Activated T-cell treated with anti-CD3 and anti-CD28 coated beads, Interleukin-2, amount 50 U/mL, for 4 hours (primary cell): ENCODE data around the gene CASK. TPM values are rescaled to one million over a fixed set of nuclear protein-coding genes. Genes with fewer than 3 reads are reported as not detected.

Experiments used
- ATAC-seq, 2 donors: fragments of 200-7000 bp; cut with Tn5 transposase; one replicate each; pipeline ENCODE4 v1.10.0; 2021
- DNase-seq: peaks from one replicate; pipeline ENCODE4 v3.0.0-alpha.2; 2020
- H3K27me3 Mint-ChIP-seq: one replicate; pipeline ENCODE4 v1.8.0; 2021; ENCODE audit warnings: low read depth, mixed read lengths
- H3K36me3 Mint-ChIP-seq: one replicate; pipeline ENCODE4 v1.8.0; 2022; ENCODE audit warnings: mixed read lengths; ENCODE audit not compliant: insufficient read depth
- H3K4me1 Mint-ChIP-seq: one replicate; pipeline ENCODE4 v1.8.0; 2021; ENCODE audit warnings: low read depth, mixed read lengths
- H3K4me3 Mint-ChIP-seq: one replicate; pipeline ENCODE4 v1.8.0; 2021; ENCODE audit warnings: mild to moderate bottlenecking, moderate library complexity, mixed read lengths
- H3K9me3 Mint-ChIP-seq: one replicate; pipeline ENCODE4 v1.8.0; 2021; ENCODE audit warnings: mixed read lengths
- total RNA-seq, 3 donors: library from RNA; stranded (reverse); gene quantifications; one replicate each; pipeline ENCODE4 v1.2.1, GENCODE V29; 2021

The CASK gene
- total RNA-seq, 3 donors from 2014 or later: 18.3 to 29.8 (median 28.0) TPM

GRCh38 chrX:41923978-41924683, 777 bp upstream of the CASK start:
- no peak for ATAC-seq
- no peaks in the 10 kb centered on the region for H3K27me3 Mint-ChIP-seq
- no peaks in the 10 kb centered on the region for H3K36me3 Mint-ChIP-seq
- H3K4me3 Mint-ChIP-seq: peak overlapping the region; percentile 83
- peaks cover 24% of the 10 kb centered on the region for H3K4me1 Mint-ChIP-seq
- peak; percentile 18 for DNase-seq
- no peaks in the 10 kb centered on the region for H3K9me3 Mint-ChIP-seq

- Mint-ChIP-seq H3K4me1 (peaks cover 36% of the 10 kb centered on the region), H3K36me3 (no peaks in the 10 kb centered on the region), H3K27me3 (no peaks in the 10 kb centered on the region), H3K9me3 (no peaks in the 10 kb centered on the region), H3K4me3 (peak overlapping the region; percentile 95)
- DNase-seq (peak; percentile 6), ATAC-seq (no peak)
These were observed 763 bp downstream of the CASK start for GRCh38 chrX:41922431-41923151.

GRCh38 chrX:41921492-41922430, 1.6 kb downstream of the CASK start:
- ATAC-seq: peak; percentile 26 to 31
- Mint-ChIP-seq H3K27me3 (no peaks in the 10 kb centered on the region), H3K4me1 (peaks cover 42% of the 10 kb centered on the region), H3K4me3 (peak overlapping the region; percentile 95), H3K9me3 (no peaks in the 10 kb centered on the region), H3K36me3 (no peaks in the 10 kb centered on the region)
- peak; percentile 32 for DNase-seq

GRCh38 chrX:41919870-41920269, 3.5 kb downstream of the CASK start:
- H3K27me3 Mint-ChIP-seq: no peaks in the 10 kb centered on the region
- ATAC-seq: no peak
- no peaks in the 10 kb centered on the region for H3K9me3 Mint-ChIP-seq
- peak overlapping the region; percentile 69 for H3K4me3 Mint-ChIP-seq
- H3K4me1 Mint-ChIP-seq: peaks cover 52% of the 10 kb centered on the region
- peaks cover 3% of the 10 kb centered on the region for H3K36me3 Mint-ChIP-seq
- no peak for DNase-seq

GRCh38 chrX:41917517-41917916, 5.8 kb downstream of the CASK start:
- ATAC-seq (no peak), DNase-seq (no peak)
- Mint-ChIP-seq H3K4me1 (peaks cover 64% of the 10 kb centered on the region), H3K27me3 (no peaks in the 10 kb centered on the region), H3K36me3 (peaks cover 3% of the 10 kb centered on the region), H3K4me3 (peak overlapping the region; percentile 70), H3K9me3 (no peaks in the 10 kb centered on the region)

GRCh38 chrX:41913476-41913875, 9.9 kb downstream of the CASK start:
- no peak overlapping the region for H3K4me3 Mint-ChIP-seq
- no peaks in the 10 kb centered on the region for H3K27me3 Mint-ChIP-seq
- H3K9me3 Mint-ChIP-seq: no peaks in the 10 kb centered on the region
- no peak for ATAC-seq
- peaks cover 3% of the 10 kb centered on the region for H3K36me3 Mint-ChIP-seq
- peaks cover 55% of the 10 kb centered on the region for H3K4me1 Mint-ChIP-seq
- DNase-seq: no peak

- peaks cover 54% of the 10 kb centered on the region for H3K4me1 Mint-ChIP-seq
- no peaks in the 10 kb centered on the region for H3K9me3 Mint-ChIP-seq
- H3K27me3 Mint-ChIP-seq: no peaks in the 10 kb centered on the region
- H3K4me3 Mint-ChIP-seq: no peak overlapping the region
- DNase-seq (no peak), ATAC-seq (no peak)
- H3K36me3 Mint-ChIP-seq: peaks cover 3% of the 10 kb centered on the region
These were observed 10.4 kb downstream of the CASK start for GRCh38 chrX:41912923-41913322.

GRCh38 chrX:41909068-41909467, 14.3 kb downstream of the CASK start:
- no peak overlapping the region for H3K4me3 Mint-ChIP-seq
- peaks cover 46% of the 10 kb centered on the region for H3K4me1 Mint-ChIP-seq
- H3K36me3 Mint-ChIP-seq: peaks cover 5% of the 10 kb centered on the region
- no peaks in the 10 kb centered on the region for H3K9me3 Mint-ChIP-seq
- peak in 1 of 2 donors; percentile 22 for ATAC-seq
- no peaks in the 10 kb centered on the region for H3K27me3 Mint-ChIP-seq
- no peak for DNase-seq

GRCh38 chrX:41906515-41907187, 16.7 kb downstream of the CASK start:
- no peaks in the 10 kb centered on the region for H3K9me3 Mint-ChIP-seq
- H3K4me1 Mint-ChIP-seq: peaks cover 51% of the 10 kb centered on the region
- peak overlapping the region; percentile 38 for H3K4me3 Mint-ChIP-seq
- H3K36me3 Mint-ChIP-seq: peaks cover 17% of the 10 kb centered on the region
- DNase-seq: no peak
- no peaks in the 10 kb centered on the region for H3K27me3 Mint-ChIP-seq
- peak; percentile 75 to 80 for ATAC-seq

GRCh38 chrX:41903544-41903943, 19.8 kb downstream of the CASK start:
- H3K9me3 Mint-ChIP-seq: peaks cover 8% of the 10 kb centered on the region
- no peaks in the 10 kb centered on the region for H3K27me3 Mint-ChIP-seq
- peaks cover 33% of the 10 kb centered on the region for H3K4me1 Mint-ChIP-seq

GRCh38 chrX:41900321-41900720, 23.0 kb downstream of the CASK start:
- Mint-ChIP-seq H3K9me3 (peaks cover 14% of the 10 kb centered on the region), H3K27me3 (no peaks in the 10 kb centered on the region), H3K36me3 (peaks cover 21% of the 10 kb centered on the region), H3K4me3 (no peak overlapping the region), H3K4me1 (peaks cover 13% of the 10 kb centered on the region)
- ATAC-seq (no peak), DNase-seq (no peak)

More at GRCh38 chrX:41903544-41903943, 19.8 kb downstream of the CASK start:
- Mint-ChIP-seq H3K36me3 (peaks cover 21% of the 10 kb centered on the region), H3K4me3 (no peak overlapping the region)
- no peak for ATAC-seq
- no peak for DNase-seq

- peaks cover 19% of the 10 kb centered on the region for H3K9me3 Mint-ChIP-seq
- H3K4me3 Mint-ChIP-seq: no peak overlapping the region
- DNase-seq (no peak), ATAC-seq (no peak)
- H3K36me3 Mint-ChIP-seq: peaks cover 16% of the 10 kb centered on the region
- H3K4me1 Mint-ChIP-seq: peaks cover 2% of the 10 kb centered on the region
- H3K27me3 Mint-ChIP-seq: no peaks in the 10 kb centered on the region
These were observed 27.5 kb downstream of the CASK start for GRCh38 chrX:41895826-41896225.

- peaks cover 3% of the 10 kb centered on the region for H3K9me3 Mint-ChIP-seq
- H3K4me1 Mint-ChIP-seq: peaks cover 28% of the 10 kb centered on the region
- peaks cover 9% of the 10 kb centered on the region for H3K36me3 Mint-ChIP-seq
- H3K4me3 Mint-ChIP-seq: no peak overlapping the region
- ATAC-seq (no peak), DNase-seq (no peak)
- H3K27me3 Mint-ChIP-seq: no peaks in the 10 kb centered on the region
These were observed 33.3 kb downstream of the CASK start for GRCh38 chrX:41890026-41890423.
